ENCODE data around the gene UBE2R2.
"Not testable (repeated sequence)": the region's sequence is repeated elsewhere in the genome, so short reads cannot be mapped to it uniquely, and the experiment has no call there.

UBE2R2 gene

DNA sequence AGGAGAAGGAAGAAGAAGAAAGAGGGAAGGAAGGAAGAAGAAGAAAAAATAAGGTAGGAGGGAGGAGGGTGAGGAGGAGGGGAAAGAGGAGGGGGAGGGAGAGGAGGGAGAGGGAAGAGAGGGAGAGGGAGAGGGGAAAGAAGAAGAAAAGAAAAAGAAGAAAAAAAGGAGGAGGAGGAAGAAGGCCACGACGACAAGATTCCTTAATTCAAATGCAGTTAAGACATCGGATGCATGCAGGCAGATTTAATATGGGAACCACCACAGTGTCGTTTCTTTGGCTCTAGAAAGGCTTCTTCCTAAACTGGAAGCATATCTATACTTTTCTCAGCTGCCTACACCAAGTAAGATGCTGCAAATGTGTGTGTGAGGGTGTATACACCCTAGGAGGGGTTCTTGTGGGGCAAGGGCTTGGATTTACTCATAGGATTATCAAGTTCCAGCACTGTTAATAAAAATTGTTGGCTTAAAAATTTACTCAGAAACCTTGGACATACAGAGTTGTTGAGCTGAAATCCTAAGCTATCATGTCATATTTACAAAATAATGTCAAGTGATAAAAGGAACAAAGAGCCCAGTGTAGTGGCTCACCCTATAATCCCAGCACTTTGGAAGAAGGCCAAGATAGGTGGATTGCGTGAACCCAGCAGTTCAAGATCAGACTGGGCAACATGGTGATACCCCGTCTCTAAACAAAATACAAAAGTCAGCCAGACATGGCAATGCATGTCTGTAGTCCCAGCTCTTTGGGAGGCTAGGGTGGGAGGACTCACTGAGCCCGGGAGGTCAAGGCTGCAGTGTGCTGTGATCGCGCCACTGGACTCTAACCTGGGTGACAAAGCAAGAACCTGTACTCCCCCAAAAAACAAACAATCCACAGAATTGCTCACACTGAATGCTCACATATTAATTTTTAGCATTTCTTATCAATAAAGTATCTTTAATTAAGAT is 123.2 kb downstream of the UBE2R2 start:
- peaks cover 2% of the 10 kb centered on the region for H3K4me1 Mint-ChIP-seq (ENCODE audit: low read depth)
- H3K36me3 Mint-ChIP-seq: peaks cover 7% of the 10 kb centered on the region
- no peaks in the 10 kb centered on the region for H3K9me3 Mint-ChIP-seq (ENCODE audit: low read depth)

DNA sequence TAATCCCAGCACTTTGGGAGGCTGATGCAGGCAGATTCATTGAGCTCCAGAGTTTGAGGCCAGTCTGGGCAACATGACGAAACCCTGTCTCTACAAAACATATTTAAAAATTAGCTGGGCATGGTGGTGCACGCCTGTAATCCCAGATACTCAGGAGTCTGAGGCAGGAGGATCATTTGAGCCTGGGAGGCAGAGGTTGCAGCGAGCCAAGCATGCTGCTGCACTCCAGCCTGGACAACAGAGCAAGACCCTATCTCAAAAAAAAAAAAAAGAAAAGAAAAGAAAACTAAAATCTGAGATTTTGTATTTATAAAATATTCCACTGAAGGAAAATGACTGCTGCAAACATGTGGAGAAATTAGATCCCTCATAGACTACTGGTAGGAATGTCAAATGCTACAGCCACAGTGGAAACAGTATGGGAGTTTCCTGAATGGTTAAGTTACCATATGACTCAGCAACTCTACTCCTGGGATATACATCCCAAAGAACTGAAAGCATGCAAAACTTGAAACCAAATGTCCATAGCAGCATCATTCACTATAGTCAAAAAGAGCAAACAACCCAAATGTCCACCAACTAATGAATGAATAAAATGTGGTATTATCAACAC is 125.6 kb downstream of the UBE2R2 start:
- no peak overlapping the region for H3K27ac Mint-ChIP-seq
- no peaks in the 10 kb centered on the region for H3K9me3 Mint-ChIP-seq (ENCODE audit: low read depth)
- no peaks in the 10 kb centered on the region for H3K27me3 Mint-ChIP-seq
- no peak overlapping the region for H3K4me3 Mint-ChIP-seq
- peaks cover 2% of the 10 kb centered on the region for H3K4me1 Mint-ChIP-seq (ENCODE audit: low read depth)
- H3K36me3 Mint-ChIP-seq: peaks cover 10% of the 10 kb centered on the region

More for the DNA sequence above, 123.2 kb downstream of the UBE2R2 start:
- Mint-ChIP-seq H3K4me3 (no peak overlapping the region), H3K27ac (no peak overlapping the region), H3K27me3 (no peaks in the 10 kb centered on the region)

DNA sequence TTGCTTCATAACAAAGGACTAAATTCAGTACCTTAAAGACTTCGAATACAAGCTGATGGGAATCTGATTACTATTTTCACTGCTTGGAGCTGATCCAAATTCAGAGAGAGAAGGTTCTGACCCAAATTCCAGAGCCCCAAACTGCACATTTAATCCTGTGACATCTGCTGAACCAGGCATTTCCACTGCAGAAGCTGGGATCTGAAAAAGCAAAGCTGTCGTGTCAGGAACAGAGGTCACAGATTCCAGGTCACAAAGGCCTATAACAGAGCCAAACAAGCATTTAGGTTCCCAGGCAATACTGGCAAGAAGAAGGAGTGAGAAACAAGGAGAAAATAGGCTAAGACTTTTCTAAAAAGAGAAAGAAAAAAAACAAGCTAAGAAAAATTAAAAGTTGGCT is 126.4 kb downstream of the UBE2R2 start:
- Mint-ChIP-seq H3K36me3 (peaks cover 13% of the 10 kb centered on the region), H3K4me1 (ENCODE audit: low read depth) (peaks cover 2% of the 10 kb centered on the region), H3K27me3 (no peaks in the 10 kb centered on the region), H3K9me3 (ENCODE audit: low read depth) (no peaks in the 10 kb centered on the region), H3K27ac (no peak overlapping the region), H3K4me3 (no peak overlapping the region)

DNA sequence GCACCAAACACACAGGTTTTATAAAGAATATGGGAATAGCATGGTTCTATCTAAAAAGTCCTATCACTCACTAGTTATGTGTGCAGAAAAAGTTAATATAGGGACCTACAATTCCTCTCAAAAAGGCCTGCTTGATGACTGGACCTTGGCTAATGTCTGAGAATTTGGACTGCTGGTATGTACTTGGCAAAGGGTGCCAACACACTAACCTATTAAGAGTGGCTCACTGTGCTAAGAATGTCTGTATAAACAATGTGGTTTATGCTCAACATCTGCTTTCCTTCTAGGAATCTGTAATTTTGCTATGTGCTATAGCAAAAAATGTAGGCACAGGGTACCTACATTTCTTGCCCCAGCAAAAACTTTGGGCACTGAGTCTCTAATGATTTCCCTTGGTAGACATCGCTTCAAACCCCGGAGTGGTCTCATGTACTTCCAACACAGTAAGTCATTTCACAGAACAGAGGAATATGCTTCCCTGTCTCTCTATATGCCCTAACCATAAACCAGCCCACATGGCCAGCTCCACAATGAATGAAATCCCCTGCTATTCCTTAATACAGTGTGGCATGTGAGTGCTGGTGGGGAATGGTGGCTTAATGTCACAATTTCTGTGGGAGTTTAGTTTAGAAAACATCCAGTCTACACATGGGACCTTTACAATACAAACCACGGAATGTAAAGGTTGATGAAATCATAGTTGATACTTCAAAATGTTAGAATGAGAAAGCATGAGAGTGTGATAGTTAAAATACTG is 130.0 kb downstream of the UBE2R2 start:
- Mint-ChIP-seq H3K36me3 (peaks cover 14% of the 10 kb centered on the region), H3K27ac (no peak overlapping the region), H3K27me3 (no peaks in the 10 kb centered on the region), H3K4me1 (ENCODE audit: low read depth) (no peaks in the 10 kb centered on the region), H3K9me3 (ENCODE audit: low read depth) (no peaks in the 10 kb centered on the region), H3K4me3 (no peak overlapping the region)

DNA sequence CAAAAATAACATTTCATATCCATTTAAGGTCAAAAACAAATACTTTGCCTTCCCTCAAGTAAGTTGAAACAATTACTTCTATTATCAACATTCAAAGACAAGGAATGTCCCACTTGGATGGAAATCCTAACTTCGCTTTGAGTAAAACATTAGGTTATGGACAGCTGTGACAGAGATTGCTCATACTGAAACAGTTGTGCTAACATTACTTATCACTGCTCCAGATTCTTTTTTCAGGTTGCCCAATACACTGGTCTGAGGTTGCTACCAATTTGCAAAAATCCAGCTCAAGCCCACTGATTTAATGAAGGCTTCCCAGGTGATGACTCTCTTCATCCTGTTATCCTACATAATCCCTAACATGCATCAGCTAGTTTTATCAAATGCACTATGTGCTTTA is 133.4 kb downstream of the UBE2R2 start:
- Mint-ChIP-seq H3K4me1 (ENCODE audit: low read depth) (no peaks in the 10 kb centered on the region), H3K27me3 (no peaks in the 10 kb centered on the region), H3K9me3 (ENCODE audit: low read depth) (no peaks in the 10 kb centered on the region), H3K27ac (no peak overlapping the region), H3K36me3 (peaks cover 18% of the 10 kb centered on the region), H3K4me3 (no peak overlapping the region)

DNA sequence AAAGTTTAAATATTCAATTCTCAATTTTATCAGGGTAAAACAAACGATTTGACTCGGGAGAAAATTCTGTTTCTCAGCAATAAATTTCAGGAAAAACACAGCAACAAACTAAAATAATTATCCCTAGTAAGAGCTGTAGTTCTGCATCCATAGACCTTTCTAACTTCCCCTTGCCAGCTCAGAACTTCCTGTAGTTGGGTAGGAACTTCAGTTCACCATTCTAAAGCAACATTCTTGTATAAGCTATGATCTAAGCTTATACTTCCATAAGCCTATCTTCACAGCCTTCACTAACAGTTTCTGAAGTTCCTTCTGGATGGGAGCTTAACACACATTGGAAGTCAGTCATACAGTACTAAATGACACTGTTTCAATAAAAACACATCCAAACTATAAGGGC is 135.1 kb downstream of the UBE2R2 start:
- Mint-ChIP-seq H3K27me3 (no peaks in the 10 kb centered on the region), H3K9me3 (ENCODE audit: low read depth) (no peaks in the 10 kb centered on the region), H3K4me1 (ENCODE audit: low read depth) (no peaks in the 10 kb centered on the region), H3K36me3 (peaks cover 18% of the 10 kb centered on the region), H3K27ac (no peak overlapping the region), H3K4me3 (no peak overlapping the region)

DNA sequence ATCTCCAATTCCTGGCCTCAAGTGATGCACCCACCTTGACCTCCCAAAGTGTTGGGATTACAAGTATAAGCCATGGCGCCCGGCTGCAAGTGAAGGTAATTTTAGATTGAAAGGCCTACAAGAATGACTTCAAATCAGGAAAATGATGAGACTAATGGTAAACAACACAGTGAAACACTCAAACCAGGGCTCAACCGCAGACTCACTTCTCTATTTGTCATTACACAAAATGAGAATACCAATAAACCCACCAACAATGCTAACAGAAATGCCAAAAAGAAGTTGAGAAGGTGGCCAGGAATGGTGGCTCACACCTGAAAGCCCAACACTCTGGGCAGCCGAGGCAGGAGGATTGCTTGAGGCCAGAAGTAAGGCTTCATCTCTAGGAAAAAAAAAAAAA is 139.6 kb downstream of the UBE2R2 start:
- H3K27me3 Mint-ChIP-seq: no peaks in the 10 kb centered on the region
- H3K27ac Mint-ChIP-seq: no peak overlapping the region
- no peak overlapping the region for H3K4me3 Mint-ChIP-seq
- no peaks in the 10 kb centered on the region for H3K4me1 Mint-ChIP-seq (ENCODE audit: low read depth)
- H3K36me3 Mint-ChIP-seq: peaks cover 17% of the 10 kb centered on the region
- H3K9me3 Mint-ChIP-seq (ENCODE audit: low read depth): no peaks in the 10 kb centered on the region

DNA sequence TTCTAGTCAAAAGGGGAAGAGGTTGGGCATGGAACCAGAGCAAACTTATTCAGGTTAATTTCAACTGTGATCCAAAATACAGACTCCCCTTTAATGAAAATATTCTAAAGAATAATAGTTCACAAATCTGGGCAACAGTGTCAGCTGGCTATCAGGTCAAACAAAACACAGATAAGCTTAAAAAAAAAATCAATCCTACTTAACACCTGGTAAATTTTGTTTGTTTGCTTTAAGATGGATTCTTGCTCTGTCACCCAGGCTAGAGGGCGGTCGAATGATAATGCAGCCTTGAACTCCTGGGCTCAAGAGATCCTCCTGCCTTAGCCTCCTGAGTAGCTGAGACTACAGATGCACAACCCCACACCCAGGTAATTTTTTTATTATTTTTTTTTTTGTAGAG is 142.8 kb downstream of the UBE2R2 start:
- peaks cover 7% of the 10 kb centered on the region for H3K36me3 Mint-ChIP-seq
- H3K4me1 Mint-ChIP-seq (ENCODE audit: low read depth): no peaks in the 10 kb centered on the region
- no peaks in the 10 kb centered on the region for H3K9me3 Mint-ChIP-seq (ENCODE audit: low read depth)
- no peak overlapping the region for H3K4me3 Mint-ChIP-seq
- no peaks in the 10 kb centered on the region for H3K27me3 Mint-ChIP-seq
- no peak overlapping the region for H3K27ac Mint-ChIP-seq

DNA sequence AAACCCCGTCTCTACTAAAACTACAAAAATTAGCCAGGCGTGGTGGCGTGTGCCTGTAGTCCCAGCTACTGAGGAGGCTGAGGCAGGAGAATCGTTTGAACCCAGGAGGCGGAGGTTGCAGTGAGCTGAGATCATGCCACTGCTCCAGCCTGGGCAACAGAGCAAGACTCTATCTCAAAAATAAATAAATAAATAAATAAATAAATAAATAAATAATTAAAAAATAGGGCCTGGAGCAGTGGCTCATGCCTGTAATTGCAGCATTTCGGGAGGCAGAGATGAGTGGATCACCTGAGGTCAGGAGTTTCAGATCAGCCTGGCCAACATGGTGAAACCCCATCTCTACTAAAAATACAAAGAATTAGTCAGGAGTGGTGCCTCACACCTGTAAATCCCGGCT is 145.5 kb downstream of the UBE2R2 start:
- H3K27ac Mint-ChIP-seq; H3K27me3 Mint-ChIP-seq; H3K4me1 Mint-ChIP-seq (ENCODE audit: low read depth); H3K4me3 Mint-ChIP-seq; H3K36me3 Mint-ChIP-seq; H3K9me3 Mint-ChIP-seq (ENCODE audit: low read depth): not testable (repeated sequence)

DNA sequence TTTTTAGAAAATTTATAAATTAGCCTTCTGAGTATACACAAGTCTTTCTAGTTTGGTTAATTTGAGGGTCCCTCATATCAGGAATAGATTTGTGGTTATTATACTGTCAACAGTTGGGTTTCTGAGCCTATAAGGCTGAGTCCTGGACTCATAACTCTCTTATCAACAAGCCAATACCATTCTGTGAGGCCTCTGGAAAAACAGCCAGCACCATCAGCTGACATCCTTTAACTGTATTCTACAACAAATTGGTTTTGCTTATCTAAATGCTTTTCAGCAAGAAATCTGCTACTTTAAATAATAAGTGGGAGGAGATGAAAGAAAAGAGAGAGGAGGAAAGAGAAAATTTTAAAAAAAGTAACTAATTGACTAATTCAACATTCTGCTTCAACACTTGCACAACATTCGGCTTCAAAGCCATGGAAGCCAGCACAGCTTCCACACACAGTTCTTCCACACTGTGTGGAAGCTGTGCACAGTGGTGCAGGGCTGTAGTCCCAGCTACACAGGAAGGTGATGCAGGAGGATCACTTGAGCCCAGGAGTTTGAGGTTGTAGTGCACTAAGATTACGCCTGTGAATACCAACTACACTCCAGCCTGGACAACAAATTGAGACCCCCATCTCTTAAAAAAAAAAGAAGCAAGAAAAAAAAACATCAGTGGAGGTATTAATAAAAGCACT is 147.3 kb downstream of the UBE2R2 start:
- H3K36me3 Mint-ChIP-seq: peaks cover 5% of the 10 kb centered on the region
- no peaks in the 10 kb centered on the region for H3K4me1 Mint-ChIP-seq (ENCODE audit: low read depth)
- no peak overlapping the region for H3K27ac Mint-ChIP-seq

More for the DNA sequence above, 147.3 kb downstream of the UBE2R2 start:
- no peak overlapping the region for H3K4me3 Mint-ChIP-seq
- no peaks in the 10 kb centered on the region for H3K27me3 Mint-ChIP-seq
- H3K9me3 Mint-ChIP-seq (ENCODE audit: low read depth): no peaks in the 10 kb centered on the region

Data from activated naive CD8-positive, alpha-beta T cell (primary cell).